HEK293 (cell line): ENCODE measurements around the gene MYOZ3.

Source experiments
- CTCF ChIP-seq: fragments of 450-650 bp; formaldehyde crosslinking; IDR thresholded peaks from 2 replicates; pipeline ENCODE4 v1.5.1; 2016; ENCODE audit warnings: missing biosample characterization, missing genetic modification characterization
- ZNF133 ChIP-seq: fragments of 450-650 bp; formaldehyde crosslinking; IDR thresholded peaks from 2 replicates; pipeline ENCODE4 v1.5.1; 2016; ENCODE audit warnings: missing biosample characterization, missing genetic modification characterization

- no peak for TF ChIP-seq ZNF133 (tag by site-specific recombination)
- TF ChIP-seq CTCF (tag by site-specific recombination) = no peak
These were observed 31.0 kb upstream of the MYOZ3 start for GRCh38 chr5:150630016-150630415.
